ENCODE measurements around the gene KCNQ1.

Gene KCNQ1

GRCh38 chr11:2444821-2445745 is at the start of gene KCNQ1:
Gene KCNQ1, plus strand, starts transcription at chr11:2445008. Its CDS starts 91 bp downstream, at chr11:2445099.
- DNase-seq = peak in 1 of 2 experiments; percentile 17

- no peak for DNase-seq
Observed at GRCh38 chr11:2395211-2395730, 49.5 kb upstream of the KCNQ1 start.

- no peak for DNase-seq
Observed at GRCh38 chr11:2395856-2396255, 49.0 kb upstream of the KCNQ1 start.

- DNase-seq = no peak
Observed at GRCh38 chr11:2396471-2396870, 48.3 kb upstream of the KCNQ1 start.

- DNase-seq = no peak
Observed at GRCh38 chr11:2397005-2397404, 47.8 kb upstream of the KCNQ1 start.

GRCh38 chr11:2398664-2399355 is 46.0 kb upstream of the KCNQ1 start:
- no peak for DNase-seq

- peak in 1 of 2 experiments; percentile 22 for DNase-seq
Observed at GRCh38 chr11:2399488-2400068, 45.2 kb upstream of the KCNQ1 start.

- DNase-seq = peak; percentile 98 to 100
Observed at GRCh38 chr11:2400069-2400761, 44.6 kb upstream of the KCNQ1 start, which contains the start of gene TSSC4. Gene TSSC4, plus strand, starts transcription at chr11:2400750. Its CDS starts 1,884 bp downstream, at chr11:2402634.

- no peak for DNase-seq
Observed at GRCh38 chr11:2400762-2401435, 43.9 kb upstream of the KCNQ1 start.

GRCh38 chr11:2401436-2401984 is 43.3 kb upstream of the KCNQ1 start:
- no peak for DNase-seq

GRCh38 chr11:2402106-2402505 is 42.7 kb upstream of the KCNQ1 start:
- DNase-seq = no peak

- no peak for DNase-seq
Observed at GRCh38 chr11:2402890-2403645, 41.7 kb upstream of the KCNQ1 start.

GRCh38 chr11:2404735-2405196 is 40.0 kb upstream of the KCNQ1 start:
- DNase-seq = no peak

GRCh38 chr11:2406451-2406850 is 38.4 kb upstream of the KCNQ1 start:
- DNase-seq = no peak

GRCh38 chr11:2406878-2407410 is 37.9 kb upstream of the KCNQ1 start:
- DNase-seq = no peak

GRCh38 chr11:2408671-2409070 is 36.1 kb upstream of the KCNQ1 start:
- DNase-seq = no peak

- no peak for DNase-seq
Observed at GRCh38 chr11:2409126-2409525, 35.7 kb upstream of the KCNQ1 start.

GRCh38 chr11:2409611-2410468 is 35.0 kb upstream of the KCNQ1 start:
- DNase-seq = no peak

GRCh38 chr11:2410616-2411015 is 34.2 kb upstream of the KCNQ1 start:
- no peak for DNase-seq

Data from stimulated activated CD4-positive, alpha-beta T cell treated with anti-CD3 and anti-CD28 coated beads, Interleukin-4, amount 100 ng/mL, for 4 hours (primary cell).